HFF-Myc (cell line): ENCODE measurements around the gene C11orf68.

Experiments
- DNase-seq: peaks from one replicate; pipeline ENCODE4 v3.0.0-alpha.2; 2011; ENCODE audit warnings: low read depth; ENCODE audit errors: extremely low read depth
- H3K4me3 ChIP-seq: replicated peaks from 2 replicates; pipeline ENCODE4 v1.5.1; 2011; ENCODE audit warnings: low read depth, mild to moderate bottlenecking, control low read depth, low read length
- TF ChIP-seq, protein P1 (sequence below): IDR thresholded peaks from 2 replicates; pipeline ENCODE4 v1.5.1; 2012; ENCODE audit warnings: mild to moderate bottlenecking, low read depth, low read length, control low read depth; ENCODE audit errors: missing control alignments

C11orf68 gene

DNA sequence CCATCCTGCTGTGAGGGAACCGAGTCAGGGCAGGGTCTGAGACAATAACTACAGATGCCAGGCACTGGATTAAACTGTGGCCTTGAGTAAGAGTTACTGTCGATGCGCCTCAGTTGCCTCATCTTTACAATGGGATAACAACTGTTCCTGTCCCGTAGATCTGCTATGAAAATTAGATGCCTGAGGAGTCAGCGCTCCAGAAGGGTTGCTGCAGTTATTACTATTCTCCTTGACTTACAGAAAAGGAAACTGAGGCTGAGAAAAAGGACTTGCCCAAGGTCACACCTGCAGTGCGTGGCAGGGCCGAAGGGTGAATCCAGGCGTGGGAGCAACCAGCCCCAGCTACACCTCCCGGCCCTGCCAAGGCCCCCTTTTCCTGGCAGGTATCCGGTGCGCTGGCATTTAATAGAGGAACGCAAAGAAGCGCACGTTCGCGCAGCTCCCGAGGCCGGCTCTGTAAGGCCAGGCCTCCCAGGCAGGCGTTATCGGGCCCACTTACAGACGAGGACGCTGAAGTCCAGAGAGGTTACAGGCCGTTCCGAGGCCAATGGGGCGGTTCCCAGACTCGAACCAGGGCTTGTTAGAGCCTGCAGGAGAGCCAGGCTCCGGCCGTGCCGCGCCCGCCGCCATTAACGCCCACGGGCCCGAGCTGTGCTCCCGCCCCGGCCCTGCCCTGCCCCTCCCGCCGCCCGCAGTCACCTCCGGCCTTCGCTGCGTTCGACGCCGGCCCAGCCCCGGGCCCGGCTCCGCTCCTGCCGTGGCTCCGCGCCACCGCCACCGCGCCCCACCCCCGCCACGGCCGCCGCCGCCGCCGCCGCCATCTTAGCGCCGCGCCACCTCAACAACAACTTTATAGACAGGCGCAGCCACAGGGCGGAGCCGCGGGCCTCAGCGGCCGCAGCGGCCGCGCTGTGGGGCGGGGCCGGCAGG lies at the start of gene C11orf68:
Gene C11orf68 (minus strand): TSS at position 852 of the 930 bp plus-strand sequence. CDS start 31 bp downstream, at position 821.
- no peak for DNase-seq

DNA sequence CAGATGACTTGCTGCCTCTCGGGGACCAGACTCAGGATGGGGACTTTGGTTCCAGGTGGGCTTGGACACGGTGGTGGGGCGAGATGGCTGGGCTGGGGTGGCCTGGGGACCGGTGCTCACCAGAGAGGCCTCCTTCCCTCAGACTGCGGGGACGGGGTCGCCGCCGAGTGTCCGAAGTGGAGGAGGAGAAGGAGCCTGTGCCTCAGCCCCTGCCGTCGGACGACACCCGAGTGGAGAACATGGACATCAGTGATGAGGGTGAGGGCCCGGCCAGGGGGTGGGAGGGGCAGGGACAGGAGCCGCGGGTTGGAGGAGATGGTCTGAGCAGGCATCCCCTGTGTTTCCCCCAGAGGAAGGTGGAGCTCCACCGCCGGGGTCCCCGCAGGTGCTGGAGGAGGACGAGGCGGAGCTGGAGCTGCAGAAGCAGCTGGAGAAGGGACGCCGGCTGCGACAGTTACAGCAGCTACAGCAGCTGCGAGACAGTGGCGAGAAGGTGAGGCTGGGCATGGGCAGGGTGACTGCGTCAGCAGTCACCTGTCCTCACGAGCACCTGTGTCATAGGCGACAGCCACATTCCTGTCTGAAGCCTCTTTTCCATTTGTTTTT lies 48.6 kb upstream of the C11orf68 start:
- no peak overlapping the region for H3K4me3 ChIP-seq
- DNase-seq: no peak
- TF ChIP-seq, protein P1, sequence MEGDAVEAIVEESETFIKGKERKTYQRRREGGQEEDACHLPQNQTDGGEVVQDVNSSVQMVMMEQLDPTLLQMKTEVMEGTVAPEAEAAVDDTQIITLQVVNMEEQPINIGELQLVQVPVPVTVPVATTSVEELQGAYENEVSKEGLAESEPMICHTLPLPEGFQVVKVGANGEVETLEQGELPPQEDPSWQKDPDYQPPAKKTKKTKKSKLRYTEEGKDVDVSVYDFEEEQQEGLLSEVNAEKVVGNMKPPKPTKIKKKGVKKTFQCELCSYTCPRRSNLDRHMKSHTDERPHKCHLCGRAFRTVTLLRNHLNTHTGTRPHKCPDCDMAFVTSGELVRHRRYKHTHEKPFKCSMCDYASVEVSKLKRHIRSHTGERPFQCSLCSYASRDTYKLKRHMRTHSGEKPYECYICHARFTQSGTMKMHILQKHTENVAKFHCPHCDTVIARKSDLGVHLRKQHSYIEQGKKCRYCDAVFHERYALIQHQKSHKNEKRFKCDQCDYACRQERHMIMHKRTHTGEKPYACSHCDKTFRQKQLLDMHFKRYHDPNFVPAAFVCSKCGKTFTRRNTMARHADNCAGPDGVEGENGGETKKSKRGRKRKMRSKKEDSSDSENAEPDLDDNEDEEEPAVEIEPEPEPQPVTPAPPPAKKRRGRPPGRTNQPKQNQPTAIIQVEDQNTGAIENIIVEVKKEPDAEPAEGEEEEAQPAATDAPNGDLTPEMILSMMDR: no peak

More for the DNA sequence above, at the start of gene C11orf68:
- TF ChIP-seq, protein P1: no peak
- H3K4me3 ChIP-seq: peak within 1 kb of the TSS; percentile 99

DNA sequence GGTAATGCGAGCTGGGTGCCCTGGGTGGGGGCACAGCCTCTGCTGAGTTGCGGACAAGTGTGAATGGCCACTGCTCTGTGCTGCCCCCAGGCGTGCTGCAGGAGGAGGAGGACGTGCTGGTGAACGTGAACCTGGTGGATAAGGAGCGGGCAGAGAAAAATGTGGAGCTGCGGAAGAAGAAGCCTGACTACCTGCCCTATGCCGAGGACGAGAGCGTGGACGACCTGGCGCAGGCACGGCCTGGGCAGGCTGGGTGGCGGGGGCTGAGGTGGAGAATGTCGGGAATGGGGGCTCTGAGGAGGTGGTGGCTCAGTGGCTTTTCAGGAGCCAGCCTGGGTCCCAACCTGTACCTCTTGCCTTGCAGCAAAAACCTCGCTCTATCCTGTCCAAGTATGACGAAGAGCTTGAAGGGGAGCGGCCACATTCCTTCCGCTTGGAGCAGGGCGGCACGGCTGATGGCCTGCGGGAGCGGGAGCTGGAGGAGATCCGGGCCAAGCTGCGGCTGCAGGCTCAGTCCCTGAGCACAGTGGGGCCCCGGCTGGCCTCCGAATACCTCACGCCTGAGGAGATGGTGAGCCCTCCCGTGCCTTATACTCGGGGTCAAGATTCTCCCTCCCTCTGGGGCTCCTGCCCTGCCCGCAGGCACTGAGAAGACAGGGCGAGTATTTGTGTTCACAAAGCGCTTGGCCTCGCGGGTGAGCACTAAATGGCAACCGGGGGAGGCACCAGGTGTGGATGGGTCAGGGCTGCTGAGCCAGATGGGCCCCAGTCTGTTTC lies 47.3 kb upstream of the C11orf68 start:
- no peak overlapping the region for H3K4me3 ChIP-seq
- DNase-seq: no peak
- TF ChIP-seq, protein P1: no peak

DNA sequence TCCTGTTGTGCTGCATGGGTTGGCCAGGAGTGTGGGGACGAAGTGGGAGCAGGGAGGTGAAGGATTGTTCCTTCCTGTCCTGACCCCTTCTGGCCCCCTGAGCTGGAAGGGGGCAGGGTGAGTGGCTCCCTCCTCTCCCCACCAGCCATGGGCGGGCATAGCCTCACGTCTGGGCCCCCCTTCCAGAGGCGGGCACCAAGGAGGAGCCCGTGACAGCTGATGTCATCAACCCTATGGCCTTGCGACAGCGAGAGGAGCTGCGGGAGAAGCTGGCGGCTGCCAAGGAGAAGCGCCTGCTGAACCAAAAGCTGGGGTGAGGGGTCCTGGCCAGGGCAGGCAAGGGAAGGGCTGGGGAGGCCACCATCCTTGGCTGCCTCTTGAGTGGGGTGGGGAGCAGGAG lies 46.0 kb upstream of the C11orf68 start:
- H3K4me3 ChIP-seq: no peak overlapping the region
- TF ChIP-seq, protein P1: no peak
- no peak for DNase-seq

DNA sequence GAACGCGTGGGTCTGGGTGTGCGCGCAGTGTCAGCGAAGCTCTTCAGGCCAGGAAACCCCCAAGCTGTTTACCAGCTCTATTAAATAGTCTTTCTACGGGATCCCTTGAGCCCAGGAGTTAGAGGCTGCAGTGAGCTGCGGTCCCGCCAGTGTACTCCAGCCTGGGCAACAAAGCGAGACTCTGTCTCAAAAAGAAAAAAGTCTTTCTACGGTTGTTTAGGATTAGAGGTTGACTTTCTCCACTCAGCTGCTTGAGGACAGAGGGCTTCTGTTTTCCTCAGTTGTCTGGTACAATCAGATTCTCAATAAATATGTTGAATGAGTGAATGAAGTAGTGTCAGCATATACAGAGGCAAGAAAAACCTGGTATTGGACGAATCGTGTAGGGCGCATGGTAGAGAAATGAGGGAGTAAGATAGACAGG lies 43.3 kb upstream of the C11orf68 start:
- TF ChIP-seq, protein P1: no peak

DNA sequence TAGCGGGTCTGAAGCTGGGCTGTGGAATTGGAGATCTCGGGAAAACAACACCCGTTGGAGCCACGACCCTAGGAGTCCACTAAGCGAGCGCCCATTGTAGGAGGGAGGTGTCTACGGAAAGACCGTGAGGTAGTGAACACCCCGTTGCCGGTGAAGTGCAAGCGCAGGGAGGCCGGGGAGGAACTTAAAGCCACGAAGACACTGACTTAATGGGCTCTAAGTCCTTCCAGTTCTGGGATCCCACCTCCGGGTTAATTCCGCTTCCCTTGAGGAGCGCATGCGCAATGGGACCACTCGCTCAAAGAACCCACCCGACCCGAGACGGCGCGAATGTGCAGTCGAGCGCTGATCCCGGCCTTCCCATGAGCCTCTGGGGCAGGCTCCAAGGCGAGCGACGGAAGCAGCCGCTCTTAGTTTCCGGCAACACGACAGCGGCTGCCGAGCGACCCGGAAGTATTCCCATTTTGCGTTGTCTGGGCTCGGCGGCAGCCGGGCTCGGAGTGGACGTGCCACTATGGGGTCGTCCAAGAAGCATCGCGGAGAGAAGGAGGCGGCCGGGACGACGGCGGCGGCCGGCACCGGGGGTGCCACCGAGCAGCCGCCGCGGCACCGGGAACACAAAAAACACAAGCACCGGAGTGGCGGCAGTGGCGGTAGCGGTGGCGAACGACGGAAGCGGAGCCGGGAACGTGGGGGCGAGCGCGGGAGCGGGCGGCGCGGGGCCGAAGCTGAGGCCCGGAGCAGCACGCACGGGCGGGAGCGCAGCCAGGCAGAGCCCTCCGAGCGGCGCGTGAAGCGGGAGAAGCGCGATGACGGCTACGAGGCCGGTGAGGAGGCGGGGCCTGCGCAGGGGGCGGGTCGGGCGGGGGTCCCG lies 42.6 kb upstream of the C11orf68 start, which contains the start of gene SART1:
Gene SART1 (plus strand): TSS at position 468 of the 874 bp plus-strand sequence. CDS start 47 bp downstream, at position 515.
- peak within 1 kb of the TSS; percentile 89 for H3K4me3 ChIP-seq
- peak; percentile 89 for DNase-seq
- TF ChIP-seq, protein P1: no peak

More for the DNA sequence above, 43.3 kb upstream of the C11orf68 start:
- DNase-seq: no peak
- H3K4me3 ChIP-seq: peak overlapping the region; percentile 89
